ENCODE data around the gene TMEM170A. TPM values are rescaled to one million over a fixed set of nuclear protein-coding genes. Genes with fewer than 3 reads are reported as not detected.
A peak's percentile ranks its signal among the peaks of the same experiment; 100 is the strongest.
"Not testable (repeated sequence)": the region's sequence is repeated elsewhere in the genome, so short reads cannot be mapped to it uniquely, and the experiment has no call there.

TMEM170A gene
- total RNA-seq, 1 donor from 2014 or later: 38.4 TPM

DNA sequence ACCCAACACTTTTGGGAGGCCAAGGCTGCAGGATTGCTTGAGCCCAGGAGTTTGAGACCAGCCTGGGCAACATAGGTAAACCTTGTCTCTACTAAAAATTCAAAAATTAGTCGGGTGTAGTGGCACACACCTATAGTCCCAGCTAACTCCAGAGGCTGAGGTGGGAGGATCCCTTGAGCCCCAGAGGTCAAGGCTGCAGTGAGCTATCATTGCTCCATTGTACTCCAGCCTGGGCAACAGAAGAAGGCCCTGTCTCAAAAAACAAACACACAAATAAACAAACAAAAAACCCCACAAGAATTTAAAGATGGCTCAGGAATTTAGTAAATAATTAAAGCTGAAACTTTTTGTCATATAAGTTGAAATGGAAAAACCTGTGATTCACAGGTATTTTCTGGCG lies 2.3 kb upstream of the TMEM170A start:
- no peak overlapping the region for H3K4me3 Mint-ChIP-seq
- TF ChIP-seq, protein P1, sequence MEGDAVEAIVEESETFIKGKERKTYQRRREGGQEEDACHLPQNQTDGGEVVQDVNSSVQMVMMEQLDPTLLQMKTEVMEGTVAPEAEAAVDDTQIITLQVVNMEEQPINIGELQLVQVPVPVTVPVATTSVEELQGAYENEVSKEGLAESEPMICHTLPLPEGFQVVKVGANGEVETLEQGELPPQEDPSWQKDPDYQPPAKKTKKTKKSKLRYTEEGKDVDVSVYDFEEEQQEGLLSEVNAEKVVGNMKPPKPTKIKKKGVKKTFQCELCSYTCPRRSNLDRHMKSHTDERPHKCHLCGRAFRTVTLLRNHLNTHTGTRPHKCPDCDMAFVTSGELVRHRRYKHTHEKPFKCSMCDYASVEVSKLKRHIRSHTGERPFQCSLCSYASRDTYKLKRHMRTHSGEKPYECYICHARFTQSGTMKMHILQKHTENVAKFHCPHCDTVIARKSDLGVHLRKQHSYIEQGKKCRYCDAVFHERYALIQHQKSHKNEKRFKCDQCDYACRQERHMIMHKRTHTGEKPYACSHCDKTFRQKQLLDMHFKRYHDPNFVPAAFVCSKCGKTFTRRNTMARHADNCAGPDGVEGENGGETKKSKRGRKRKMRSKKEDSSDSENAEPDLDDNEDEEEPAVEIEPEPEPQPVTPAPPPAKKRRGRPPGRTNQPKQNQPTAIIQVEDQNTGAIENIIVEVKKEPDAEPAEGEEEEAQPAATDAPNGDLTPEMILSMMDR (IDR thresholded peaks at IDR 0.05; ENCODE audit: unreplicated experiment): no peak
- H3K27me3 Mint-ChIP-seq (ENCODE audit: low read depth): no peaks in the 10 kb centered on the region
- no peak for DNase-seq (ENCODE audit: low spot score in 2 of 2, unreplicated experiment in 2 of 2)
- H3K9me3 Mint-ChIP-seq: peaks cover 3% of the 10 kb centered on the region
- no peak overlapping the region for H3K27ac Mint-ChIP-seq
- H3K36me3 Mint-ChIP-seq: no peaks in the 10 kb centered on the region
- peaks cover 20% of the 10 kb centered on the region for H3K4me1 Mint-ChIP-seq

DNA sequence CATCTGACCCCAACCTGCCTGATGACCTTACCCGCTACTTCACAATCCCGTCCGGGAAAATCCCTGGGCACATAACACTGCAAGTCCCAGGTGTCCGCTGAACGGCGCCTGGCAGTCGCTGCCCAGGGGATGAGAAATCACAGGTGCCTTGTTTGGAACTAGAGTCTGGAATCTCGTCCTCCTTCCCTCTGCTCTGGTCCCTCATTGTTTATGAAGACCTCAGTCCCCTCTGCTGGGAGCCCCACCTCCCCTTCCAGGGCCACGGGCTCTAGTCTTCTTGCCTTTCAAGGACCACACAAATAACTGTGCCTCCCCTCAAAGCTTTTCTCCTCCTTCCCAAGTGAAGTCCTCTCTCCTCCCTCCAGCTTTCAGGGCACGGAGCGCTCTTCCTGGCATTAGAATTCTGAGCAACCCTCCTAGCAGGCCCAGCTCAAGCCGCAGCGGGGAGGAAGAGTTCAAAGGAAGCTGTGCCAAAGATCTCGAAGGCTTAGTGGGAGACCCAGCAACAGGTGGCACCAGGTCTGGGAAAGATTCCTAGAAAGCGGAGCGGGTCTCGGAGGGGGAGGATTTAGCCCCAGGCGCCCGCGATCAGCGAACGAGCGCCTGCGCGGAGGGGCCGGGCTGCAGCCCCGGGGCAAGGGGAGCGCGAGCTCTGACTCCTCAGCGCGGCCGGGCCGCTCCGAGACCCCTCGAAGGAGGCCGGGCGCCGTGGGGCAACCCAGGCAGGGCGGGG lies 934 bp downstream of the TMEM170A start:
- Mint-ChIP-seq H3K4me3 (peak overlapping the region; percentile 93), H3K4me1 (peaks cover 36% of the 10 kb centered on the region), H3K27ac (peak overlapping the region; percentile 95)
- not testable (repeated sequence) for H3K27me3 Mint-ChIP-seq (ENCODE audit: low read depth); H3K36me3 Mint-ChIP-seq; H3K9me3 Mint-ChIP-seq
- DNase-seq (ENCODE audit: low spot score in 2 of 2, unreplicated experiment in 2 of 2): peak; percentile 46 to 73

DNA sequence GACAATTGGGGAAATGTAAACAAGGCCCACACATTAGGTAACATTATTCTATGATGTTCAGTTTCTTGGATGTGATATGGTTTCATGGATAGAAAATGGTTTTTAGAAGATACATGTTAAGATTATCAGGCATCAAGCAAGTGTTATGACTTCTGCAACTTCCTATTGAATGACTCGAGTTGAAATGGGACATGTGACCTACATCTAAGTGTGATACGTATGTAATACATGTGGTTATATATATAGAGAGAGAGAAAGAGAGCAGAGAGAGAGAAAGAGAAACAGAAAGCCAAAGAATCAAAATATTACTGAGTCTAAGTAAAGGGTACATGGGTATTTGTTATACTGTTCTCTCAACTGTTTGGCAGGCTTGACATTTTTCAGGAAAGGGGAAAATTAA lies 1.7 kb downstream of the TMEM170A start:
- peaks cover 4% of the 10 kb centered on the region for H3K36me3 Mint-ChIP-seq
- peaks cover 3% of the 10 kb centered on the region for H3K9me3 Mint-ChIP-seq
- TF ChIP-seq, protein P1 (IDR thresholded peaks at IDR 0.05; ENCODE audit: unreplicated experiment): no peak
- no peaks in the 10 kb centered on the region for H3K27me3 Mint-ChIP-seq (ENCODE audit: low read depth)
- peak overlapping the region; percentile 95 for H3K27ac Mint-ChIP-seq
- no peak for DNase-seq (ENCODE audit: low spot score in 2 of 2, unreplicated experiment in 2 of 2)
- peaks cover 36% of the 10 kb centered on the region for H3K4me1 Mint-ChIP-seq
- H3K4me3 Mint-ChIP-seq: peak overlapping the region; percentile 93

DNA sequence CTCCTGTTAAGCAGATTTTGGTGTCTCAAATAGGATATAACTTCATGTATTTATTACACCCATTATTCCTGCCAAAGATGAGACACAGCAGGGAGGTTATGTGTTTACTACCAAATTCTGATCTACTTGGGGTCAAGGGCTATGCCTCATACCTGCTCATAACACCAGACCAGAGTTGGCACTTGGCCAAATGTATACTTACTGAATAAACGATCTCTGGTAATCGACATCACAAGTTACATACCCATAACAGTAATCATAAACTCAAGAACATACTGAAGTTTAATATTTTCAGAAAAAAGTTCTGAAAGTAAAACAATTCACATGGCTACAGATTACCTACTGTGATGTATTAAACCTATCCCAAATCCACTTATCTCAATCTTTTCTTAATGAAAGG lies 2.9 kb downstream of the TMEM170A start:
- peaks cover 3% of the 10 kb centered on the region for H3K9me3 Mint-ChIP-seq
- no peak overlapping the region for H3K4me3 Mint-ChIP-seq
- H3K36me3 Mint-ChIP-seq: peaks cover 4% of the 10 kb centered on the region
- peaks cover 40% of the 10 kb centered on the region for H3K4me1 Mint-ChIP-seq
- peak overlapping the region; percentile 39 for H3K27ac Mint-ChIP-seq
- H3K27me3 Mint-ChIP-seq (ENCODE audit: low read depth): no peaks in the 10 kb centered on the region
- TF ChIP-seq, protein P1 (IDR thresholded peaks at IDR 0.05; ENCODE audit: unreplicated experiment): no peak
- DNase-seq (ENCODE audit: low spot score in 2 of 2, unreplicated experiment in 2 of 2): no peak

DNA sequence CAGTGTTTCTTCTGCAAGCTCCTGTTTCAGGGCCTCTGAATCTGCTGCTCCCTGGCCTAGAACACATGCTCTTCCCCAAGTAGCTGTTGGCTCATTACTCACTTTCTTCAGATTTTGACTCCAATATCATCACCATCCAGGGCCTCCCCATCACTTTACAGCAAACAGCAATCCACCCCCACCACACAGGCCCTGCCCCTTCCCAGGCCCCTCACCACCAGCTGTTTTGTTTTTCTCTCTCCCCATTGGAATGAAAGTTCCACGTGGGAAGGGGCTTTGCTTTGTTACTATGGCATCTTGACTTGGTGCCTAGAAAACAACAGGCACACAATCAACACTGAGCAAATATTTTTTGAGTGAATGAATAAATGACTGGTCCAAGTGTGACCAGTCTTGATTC lies 4.0 kb downstream of the TMEM170A start:
- no peak for DNase-seq (ENCODE audit: low spot score in 2 of 2, unreplicated experiment in 2 of 2)
- H3K36me3 Mint-ChIP-seq: peaks cover 4% of the 10 kb centered on the region
- H3K9me3 Mint-ChIP-seq: peaks cover 3% of the 10 kb centered on the region
- H3K4me3 Mint-ChIP-seq: no peak overlapping the region
- no peaks in the 10 kb centered on the region for H3K27me3 Mint-ChIP-seq (ENCODE audit: low read depth)
- H3K4me1 Mint-ChIP-seq: peaks cover 40% of the 10 kb centered on the region
- TF ChIP-seq, protein P1 (IDR thresholded peaks at IDR 0.05; ENCODE audit: unreplicated experiment): no peak
- H3K27ac Mint-ChIP-seq: peak overlapping the region; percentile 31

DNA sequence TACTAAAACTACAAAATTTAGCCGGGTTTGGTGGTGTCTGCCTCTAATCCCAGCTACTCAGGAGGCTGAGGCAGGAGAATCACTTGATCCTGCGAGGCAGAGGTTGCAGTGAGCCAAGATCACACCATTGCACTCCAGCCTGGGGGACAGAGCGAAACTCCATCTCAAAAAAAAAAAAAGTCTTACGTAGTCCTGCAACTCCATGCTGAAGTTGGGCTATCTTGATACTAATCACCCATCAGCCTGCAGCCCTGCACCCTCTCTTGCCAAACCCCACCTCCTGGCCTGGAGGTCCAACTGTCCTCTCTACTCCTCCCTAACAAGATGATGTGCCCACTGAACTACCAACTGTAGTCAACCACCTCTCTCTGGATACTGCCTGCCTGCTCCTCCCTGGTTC lies 4.8 kb downstream of the TMEM170A start:
- Mint-ChIP-seq H3K9me3 (no peaks in the 10 kb centered on the region), H3K4me3 (no peak overlapping the region), H3K36me3 (peaks cover 4% of the 10 kb centered on the region), H3K27ac (peak overlapping the region; percentile 32), H3K4me1 (peaks cover 38% of the 10 kb centered on the region), H3K27me3 (ENCODE audit: low read depth) (no peaks in the 10 kb centered on the region)
- TF ChIP-seq, protein P1 (IDR thresholded peaks at IDR 0.05; ENCODE audit: unreplicated experiment): no peak
- DNase-seq (ENCODE audit: low spot score in 2 of 2, unreplicated experiment in 2 of 2): no peak
